Subcutaneous abdominal adipose tissue (tissue), 5 donors: ENCODE measurements around the gene XKR7.
"Not testable (repeated sequence)": the region's sequence is repeated elsewhere in the genome, so short reads cannot be mapped to it uniquely, and the experiment has no call there.

ENCODE experiments used
- H3K27ac ChIP-seq: one replicate; pipeline ENCODE4 v1.7.0; 2013; ENCODE audit warnings: low read depth, mild to moderate bottlenecking, inconsistent platforms, low read length, moderate library complexity
- H3K27me3 ChIP-seq, 5 donors: one replicate each; pipeline ENCODE4 v1.7.0; 2013; ENCODE audit warnings: low read length in 5 of 5, inconsistent platforms in 1 of 5; ENCODE audit not compliant: control insufficient read depth in 5 of 5, insufficient read depth in 4 of 5
- H3K36me3 ChIP-seq, 5 donors: one replicate each; pipeline ENCODE4 v1.7.0; 2013; ENCODE audit warnings: low read length in 5 of 5; ENCODE audit not compliant: control insufficient read depth in 5 of 5, insufficient read depth in 5 of 5
- H3K4me1 ChIP-seq, 5 donors: one replicate each; pipeline ENCODE4 v1.7.0; 2013; ENCODE audit warnings: low read length in 5 of 5, mild to moderate bottlenecking in 3 of 5, moderate library complexity in 1 of 5; ENCODE audit not compliant: control insufficient read depth in 5 of 5, insufficient read depth in 5 of 5
- H3K4me3 ChIP-seq, 5 donors: one replicate each; pipeline ENCODE4 v1.7.0; 2013; ENCODE audit warnings: low read length in 5 of 5, low read depth in 1 of 5
- H3K9ac ChIP-seq, 5 donors: one replicate each; pipeline ENCODE4 v1.7.0; 2013; ENCODE audit warnings: low read length in 5 of 5, mild to moderate bottlenecking in 4 of 5, moderate library complexity in 3 of 5
- H3K9me3 ChIP-seq, 5 donors: one replicate each; pipeline ENCODE4 v1.7.0; 2013; ENCODE audit warnings: low read length in 5 of 5; ENCODE audit not compliant: control insufficient read depth in 5 of 5
- donor health status: healthy.
- donor health status: healthy.
- donor health status: healthy.
- donor health status: healthy.
- donor health status: healthy.

XKR7 gene

DNA sequence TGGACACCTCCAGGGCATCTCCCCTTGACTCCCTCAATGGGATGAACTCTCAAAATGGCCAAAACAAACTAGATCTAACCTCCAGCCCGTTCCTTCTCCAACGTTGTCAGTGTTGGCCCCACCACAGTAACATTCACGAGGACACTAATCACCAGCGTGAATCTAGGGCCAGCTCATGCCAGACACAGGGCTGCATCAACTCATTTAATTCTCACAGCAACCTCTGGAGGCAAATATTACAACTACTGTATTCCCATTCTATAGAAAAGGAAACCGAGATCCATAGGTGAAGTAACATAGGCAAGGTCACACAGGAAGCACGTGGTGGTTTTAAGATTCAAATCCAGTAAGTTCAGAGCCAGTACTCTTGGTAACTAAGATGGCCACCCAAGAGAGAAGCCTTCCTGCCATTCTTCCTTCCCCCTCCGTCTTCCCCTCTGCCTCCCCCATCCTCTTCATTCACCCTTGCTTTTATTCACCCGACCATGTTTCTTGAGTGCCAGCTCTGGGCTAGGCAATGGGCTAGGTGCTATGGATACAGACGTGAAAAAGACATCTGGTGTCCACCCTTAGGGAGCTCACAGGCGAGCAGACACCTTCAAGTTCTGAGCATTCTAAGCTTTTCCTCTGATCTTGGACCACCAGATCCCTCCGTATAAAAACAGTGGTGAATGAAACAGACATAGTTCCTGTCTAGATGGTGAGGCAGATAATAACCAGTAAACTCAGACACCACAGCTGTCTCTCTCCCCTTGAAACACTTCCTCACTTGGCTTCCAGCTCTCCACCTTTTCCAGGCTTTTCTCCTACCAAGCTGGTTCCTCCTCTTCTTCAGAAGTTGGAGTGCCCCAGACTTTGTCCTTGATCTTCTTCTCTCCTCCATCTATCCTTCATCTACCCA, 51.9 kb downstream of the XKR7 start:
- Histone ChIP-seq H3K27me3 (peaks cover 15 to 39% (median 34%) of the 10 kb centered on the region in 5 donors), H3K4me3 (peak overlapping the region in 4 of 5 donors; percentile 0 to 47 (median 6)), H3K27ac (no peak overlapping the region)

GRCh38 chr20:32021091-32021490, 53.1 kb downstream of the XKR7 start:
- peaks cover 2 to 25% (median 15%) of the 10 kb centered on the region in 5 donors for H3K4me1 ChIP-seq
- no peak overlapping the region for H3K4me3 ChIP-seq
- H3K9ac ChIP-seq = no peak overlapping the region
- peaks cover 15 to 39% (median 34%) of the 10 kb centered on the region in 5 donors for H3K27me3 ChIP-seq
- H3K9me3 ChIP-seq = no peaks in the 10 kb centered on the region
- no peak overlapping the region for H3K27ac ChIP-seq
- peaks cover 0 to 14% (median 4%) of the 10 kb centered on the region in 5 donors for H3K36me3 ChIP-seq

More for the DNA sequence above, 51.9 kb downstream of the XKR7 start:
- peaks cover 0 to 8% (median 4%) of the 10 kb centered on the region in 5 donors for H3K36me3 ChIP-seq
- peaks cover 2 to 37% (median 15%) of the 10 kb centered on the region in 5 donors for H3K4me1 ChIP-seq
- H3K9me3 ChIP-seq = no peaks in the 10 kb centered on the region
- no peak overlapping the region for H3K9ac ChIP-seq

DNA sequence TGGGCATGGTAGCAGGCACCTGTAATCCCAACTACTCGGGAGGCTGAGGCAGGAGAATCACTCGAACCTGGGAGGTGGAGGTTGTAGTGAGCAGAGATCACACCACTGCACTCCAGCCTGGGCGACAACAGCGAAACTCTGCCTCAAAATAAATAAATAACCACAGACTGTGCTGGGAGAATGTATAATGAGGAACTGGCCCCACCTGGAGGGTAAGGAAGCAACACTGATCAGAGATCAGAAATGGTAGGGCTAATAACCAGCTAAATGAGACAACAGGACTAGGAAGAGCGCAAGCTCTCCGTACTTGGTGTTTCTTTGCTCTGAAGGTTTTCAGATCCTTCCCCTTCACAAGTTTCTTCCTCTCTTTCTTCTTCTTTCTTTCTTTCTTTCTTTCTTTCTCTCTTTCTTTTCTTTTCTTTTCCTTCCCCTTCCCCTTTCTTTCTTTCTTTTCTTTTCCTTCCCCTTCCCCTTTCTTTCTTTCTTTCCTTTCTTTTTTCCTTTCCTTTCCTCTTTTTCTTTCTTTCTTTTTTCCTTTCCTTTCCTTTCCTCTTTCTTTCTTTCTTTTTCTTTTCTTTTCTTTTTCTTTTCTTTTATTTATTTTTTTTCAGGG, 56.8 kb downstream of the XKR7 start:
- H3K4me3 ChIP-seq = no peak overlapping the region
- peaks cover 0 to 11% (median 3%) of the 10 kb centered on the region in 5 donors for H3K4me1 ChIP-seq
- peaks cover 8 to 27% (median 19%) of the 10 kb centered on the region in 5 donors for H3K27me3 ChIP-seq
- no peak overlapping the region for H3K9ac ChIP-seq
- no peaks in the 10 kb centered on the region for H3K9me3 ChIP-seq
- H3K27ac ChIP-seq = no peak overlapping the region
- peaks cover 0 to 34% (median 18%) of the 10 kb centered on the region in 5 donors for H3K36me3 ChIP-seq

DNA sequence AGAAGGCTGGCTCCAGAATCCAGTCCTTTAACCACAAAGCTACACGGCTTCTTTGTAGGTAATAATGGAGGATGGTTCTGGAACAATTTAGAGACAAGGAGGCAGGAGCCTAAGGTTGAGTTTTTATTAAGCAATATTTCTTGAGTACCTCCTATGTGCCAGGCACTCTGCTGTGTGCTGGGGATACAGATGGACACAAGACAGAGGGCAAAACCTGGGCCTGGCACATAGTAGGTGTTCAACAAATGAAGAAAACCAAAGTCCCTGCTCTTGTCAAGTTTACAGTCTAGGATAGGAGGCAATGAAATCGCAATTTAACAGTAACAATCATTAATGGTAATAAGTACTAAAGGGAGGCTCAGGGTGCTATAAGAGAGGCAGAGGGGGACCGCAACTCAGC, 59.7 kb downstream of the XKR7 start:
- Histone ChIP-seq H3K27me3 (peaks cover under 1 to 10% (median 4%) of the 10 kb centered on the region in 5 donors), H3K4me1 (peaks cover 0 to 11% (median 9%) of the 10 kb centered on the region in 5 donors)

GRCh38 chr20:32028647-32029372, 60.9 kb downstream of the XKR7 start:
- peaks cover 0 to 43% (median 14%) of the 10 kb centered on the region in 5 donors for H3K36me3 ChIP-seq
- peaks cover 0 to 12% (median 10%) of the 10 kb centered on the region in 5 donors for H3K4me1 ChIP-seq
- H3K9me3 ChIP-seq = no peaks in the 10 kb centered on the region
- peaks cover 0 to 4% (median 0%) of the 10 kb centered on the region in 5 donors for H3K27me3 ChIP-seq
- no peak overlapping the region for H3K27ac ChIP-seq
- H3K4me3 ChIP-seq = no peak overlapping the region
- no peak overlapping the region for H3K9ac ChIP-seq

More for the DNA sequence above, 59.7 kb downstream of the XKR7 start:
- no peak overlapping the region for H3K9ac ChIP-seq
- no peaks in the 10 kb centered on the region for H3K9me3 ChIP-seq
- no peak overlapping the region for H3K4me3 ChIP-seq
- no peak overlapping the region for H3K27ac ChIP-seq
- peaks cover 0 to 44% (median 18%) of the 10 kb centered on the region in 5 donors for H3K36me3 ChIP-seq

GRCh38 chr20:32029561-32029960, 61.6 kb downstream of the XKR7 start:
- Histone ChIP-seq H3K9ac (no peak overlapping the region), H3K4me3 (no peak overlapping the region), H3K4me1 (peaks cover 0 to 18% (median 13%) of the 10 kb centered on the region in 5 donors), H3K27me3 (peaks cover 0 to 6% (median 4%) of the 10 kb centered on the region in 5 donors), H3K27ac (no peak overlapping the region), H3K9me3 (no peaks in the 10 kb centered on the region), H3K36me3 (peaks cover 0 to 43% (median 14%) of the 10 kb centered on the region in 5 donors)

DNA sequence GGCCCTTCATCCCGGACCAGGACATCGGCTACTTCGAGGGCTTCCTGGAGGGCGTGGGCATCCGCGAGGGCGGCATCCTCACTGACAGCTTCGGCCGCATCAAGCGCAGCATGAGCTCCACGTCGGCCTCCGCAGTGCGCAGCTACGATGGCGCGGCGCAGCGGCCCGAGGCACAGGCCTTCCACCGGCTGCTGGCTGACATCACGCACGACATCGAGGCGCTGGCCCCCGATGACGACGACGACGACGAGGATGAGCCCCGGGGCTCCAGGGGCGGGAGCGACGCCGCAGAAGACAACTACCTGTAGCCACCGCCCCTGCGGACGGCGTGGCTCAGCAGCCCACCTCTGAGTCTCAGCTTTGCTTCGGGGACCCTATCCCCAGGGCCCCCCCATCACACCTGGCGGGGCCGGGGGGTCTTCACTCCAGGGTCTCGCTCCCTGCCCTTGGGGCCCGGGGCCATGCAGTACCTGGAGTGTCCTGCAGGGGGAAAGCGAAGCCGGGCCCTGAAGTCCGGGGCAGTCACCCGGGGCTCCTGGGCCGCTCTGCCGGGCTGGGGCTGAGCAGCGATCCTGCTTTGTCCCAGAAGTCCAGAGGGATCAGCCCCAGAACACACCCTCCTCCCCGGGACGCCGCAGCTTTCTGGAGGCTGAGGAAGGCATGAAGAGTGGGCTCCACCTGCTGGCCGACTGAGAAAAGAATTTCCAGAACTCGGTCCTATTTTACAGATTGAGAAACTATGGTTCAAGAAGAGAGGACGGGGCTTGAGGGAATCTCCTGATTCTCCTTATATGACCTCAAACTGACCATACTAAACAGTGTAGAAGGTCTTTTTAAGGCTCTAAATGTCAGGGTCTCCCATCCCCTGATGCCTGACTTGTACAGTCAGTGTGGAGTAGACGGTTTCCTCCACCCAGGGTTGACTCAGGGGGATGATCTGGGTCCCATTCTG, 63.3 kb downstream of the XKR7 start:
- H3K27me3 ChIP-seq = peaks cover 3 to 18% (median 13%) of the 10 kb centered on the region in 5 donors
- peak overlapping the region in 3 of 5 donors; percentile 22 to 47 (median 34) for H3K4me3 ChIP-seq
- H3K27ac ChIP-seq = no peak overlapping the region
- H3K9me3 ChIP-seq = no peaks in the 10 kb centered on the region
- peaks cover 0 to 33% (median 13%) of the 10 kb centered on the region in 5 donors for H3K36me3 ChIP-seq
- H3K4me1 ChIP-seq = peaks cover 0 to 29% (median 19%) of the 10 kb centered on the region in 5 donors
- H3K9ac ChIP-seq = peak overlapping the region in 1 of 5 donors; percentile 30

- H3K4me3 ChIP-seq = no peak overlapping the region
- no peak overlapping the region for H3K27ac ChIP-seq
- H3K9ac ChIP-seq = no peak overlapping the region
- peaks cover 0 to 29% (median 19%) of the 10 kb centered on the region in 5 donors for H3K4me1 ChIP-seq
- H3K36me3 ChIP-seq = peaks cover 0 to 26% (median 8%) of the 10 kb centered on the region in 5 donors
- H3K9me3 ChIP-seq = peaks cover 0 to 4% (median 0%) of the 10 kb centered on the region in 5 donors
- H3K27me3 ChIP-seq = peaks cover 3 to 23% (median 13%) of the 10 kb centered on the region in 5 donors
These were observed 65.4 kb downstream of the XKR7 start for GRCh38 chr20:32033316-32033715.

DNA sequence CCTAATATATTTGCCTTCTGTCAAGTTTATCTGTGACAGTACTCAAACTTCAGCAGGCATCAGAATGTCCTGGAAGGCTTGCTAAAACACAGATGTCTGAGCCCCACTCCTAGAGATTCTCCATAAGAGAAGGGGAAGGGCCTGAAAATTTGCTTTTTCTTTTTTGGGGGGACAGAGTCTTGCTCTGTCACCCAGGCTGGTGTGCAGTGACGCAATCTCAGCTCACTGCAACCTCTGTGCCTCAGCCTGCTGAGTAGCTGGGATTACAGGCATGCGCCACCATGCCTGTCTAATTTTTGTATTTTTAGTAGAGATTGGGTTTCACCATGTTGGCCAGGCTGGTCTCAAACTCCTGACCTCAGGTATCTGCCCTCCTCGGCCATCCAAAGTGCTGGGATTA, 65.8 kb downstream of the XKR7 start:
- H3K27ac ChIP-seq, H3K4me3 ChIP-seq, H3K9ac ChIP-seq, H3K9me3 ChIP-seq: not testable (repeated sequence)
- H3K4me1 ChIP-seq = peaks cover 0 to 29% (median 19%) of the 10 kb centered on the region in 5 donors
- H3K36me3 ChIP-seq = peaks cover 0 to 22% (median 8%) of the 10 kb centered on the region in 5 donors
- peaks cover 3 to 23% (median 13%) of the 10 kb centered on the region in 5 donors for H3K27me3 ChIP-seq
